Parathyroid adenoma (tissue), 2 donors: Measurements from ENCODE around the gene TACC2.

Source experiments
- H2AFZ ChIP-seq: fragments of 300-600 bp; sonication (generic); one replicate; pipeline ENCODE4 v1.7.0; 2017; ENCODE audit warnings: antibody characterized with exemption, mild to moderate bottlenecking
- H3K27ac ChIP-seq: fragments of 300-600 bp; sonication (generic); one replicate; pipeline ENCODE4 v1.7.0; 2017
- H3K27me3 ChIP-seq: fragments of 300-600 bp; sonication (generic); one replicate; pipeline ENCODE4 v1.7.0; 2017; ENCODE audit warnings: low read length; ENCODE audit not compliant: control insufficient read depth, insufficient read depth
- H3K36me3 ChIP-seq: fragments of 300-600 bp; sonication (generic); one replicate; pipeline ENCODE4 v1.7.0; 2017; ENCODE audit warnings: low read length; ENCODE audit not compliant: control insufficient read depth, insufficient read depth
- H3K4me1 ChIP-seq: fragments of 300-600 bp; sonication (generic); one replicate; pipeline ENCODE4 v1.7.0; 2017; ENCODE audit warnings: control low read depth
- H3K4me2 ChIP-seq: fragments of 300-600 bp; sonication (generic); one replicate; pipeline ENCODE4 v1.7.0; 2017; ENCODE audit warnings: low read length
- H3K4me3 ChIP-seq: fragments of 300-600 bp; sonication (generic); one replicate; pipeline ENCODE4 v1.7.0; 2017; ENCODE audit warnings: low read depth, low read length
- H3K79me2 ChIP-seq: fragments of 300-600 bp; sonication (generic); one replicate; pipeline ENCODE4 v1.7.0; 2017; ENCODE audit warnings: control low read depth
- H3K9ac ChIP-seq: fragments of 300-600 bp; sonication (generic); one replicate; pipeline ENCODE4 v1.7.0; 2017; ENCODE audit warnings: mild to moderate bottlenecking
- H3K9me3 ChIP-seq: fragments of 300-600 bp; sonication (generic); one replicate; pipeline ENCODE4 v1.7.0; 2017; ENCODE audit warnings: low read length; ENCODE audit not compliant: control insufficient read depth
- TF ChIP-seq, protein P1 (sequence below): fragments of 300-600 bp; sonication (generic); IDR thresholded peaks from one replicate; pipeline ENCODE4 v1.7.0; 2017; ENCODE audit warnings: antibody characterized with exemption, mild to moderate bottlenecking
- donor health status: primary hyperparathyroidism.

TACC2 gene

DNA sequence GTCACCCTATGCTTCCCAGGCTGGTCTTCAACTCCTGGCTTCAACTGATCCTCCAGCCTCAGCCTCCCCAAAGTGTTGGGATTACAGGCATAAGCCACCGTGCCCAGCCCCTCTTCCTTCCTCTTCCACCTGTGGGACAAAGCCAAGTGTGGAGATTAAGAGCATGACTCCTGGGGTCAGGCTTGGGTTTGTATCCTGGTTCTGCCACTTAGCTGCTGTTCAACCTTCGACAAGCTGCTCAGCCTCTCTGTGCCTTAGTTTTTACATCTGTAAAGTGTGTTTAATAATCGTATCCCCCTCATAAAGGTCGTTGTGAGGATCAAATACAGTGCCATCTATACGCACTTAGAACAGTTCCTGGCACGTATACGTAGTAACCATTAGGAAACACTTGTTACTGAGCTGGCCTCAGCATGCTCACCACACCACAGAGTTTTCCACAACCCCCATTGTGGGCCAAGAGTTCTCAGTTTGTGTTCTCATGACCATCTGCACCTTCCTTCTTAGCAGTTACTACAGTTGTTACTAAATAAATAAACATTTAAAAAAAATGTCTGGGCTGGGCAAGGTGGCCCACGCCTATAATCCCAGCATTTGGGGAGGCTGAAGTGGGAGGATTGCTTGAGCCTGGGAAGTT, 141.6 kb downstream of the TACC2 start:
- H3K27me3 ChIP-seq = no peaks in the 10 kb centered on the region
- H3K9me3 ChIP-seq = no peaks in the 10 kb centered on the region
- H3K36me3 ChIP-seq = no peaks in the 10 kb centered on the region
- TF ChIP-seq, protein P1, sequence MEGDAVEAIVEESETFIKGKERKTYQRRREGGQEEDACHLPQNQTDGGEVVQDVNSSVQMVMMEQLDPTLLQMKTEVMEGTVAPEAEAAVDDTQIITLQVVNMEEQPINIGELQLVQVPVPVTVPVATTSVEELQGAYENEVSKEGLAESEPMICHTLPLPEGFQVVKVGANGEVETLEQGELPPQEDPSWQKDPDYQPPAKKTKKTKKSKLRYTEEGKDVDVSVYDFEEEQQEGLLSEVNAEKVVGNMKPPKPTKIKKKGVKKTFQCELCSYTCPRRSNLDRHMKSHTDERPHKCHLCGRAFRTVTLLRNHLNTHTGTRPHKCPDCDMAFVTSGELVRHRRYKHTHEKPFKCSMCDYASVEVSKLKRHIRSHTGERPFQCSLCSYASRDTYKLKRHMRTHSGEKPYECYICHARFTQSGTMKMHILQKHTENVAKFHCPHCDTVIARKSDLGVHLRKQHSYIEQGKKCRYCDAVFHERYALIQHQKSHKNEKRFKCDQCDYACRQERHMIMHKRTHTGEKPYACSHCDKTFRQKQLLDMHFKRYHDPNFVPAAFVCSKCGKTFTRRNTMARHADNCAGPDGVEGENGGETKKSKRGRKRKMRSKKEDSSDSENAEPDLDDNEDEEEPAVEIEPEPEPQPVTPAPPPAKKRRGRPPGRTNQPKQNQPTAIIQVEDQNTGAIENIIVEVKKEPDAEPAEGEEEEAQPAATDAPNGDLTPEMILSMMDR = no peak
- H2AFZ ChIP-seq = no peak overlapping the region
- H3K9ac ChIP-seq = no peak overlapping the region
- peaks cover 18% of the 10 kb centered on the region for H3K4me1 ChIP-seq
- no peak overlapping the region for H3K27ac ChIP-seq
- H3K4me2 ChIP-seq = no peak overlapping the region
- no peak overlapping the region for H3K4me3 ChIP-seq
- no peaks in the 10 kb centered on the region for H3K79me2 ChIP-seq

DNA sequence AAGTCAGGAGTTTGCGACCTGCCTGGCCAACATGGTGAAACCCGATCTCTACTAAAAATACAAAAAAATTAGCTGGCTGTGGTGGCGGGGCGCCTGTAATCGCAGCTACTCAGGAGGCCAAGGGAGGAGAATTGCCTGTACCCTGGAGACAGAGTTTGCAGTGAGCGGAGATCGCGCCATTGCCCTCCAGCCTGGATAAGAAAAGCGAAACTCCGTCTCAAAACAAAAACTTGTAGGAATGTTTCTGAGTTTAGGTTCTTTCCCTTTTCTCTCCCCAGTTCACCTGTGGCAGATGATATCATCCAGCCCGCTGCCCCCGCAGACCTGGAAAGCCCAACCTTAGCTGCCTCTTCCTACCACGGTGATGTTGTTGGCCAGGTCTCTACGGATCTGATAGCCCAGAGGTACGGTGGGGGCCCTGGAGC, 143.4 kb downstream of the TACC2 start:
- Histone ChIP-seq H3K4me1 (peaks cover 18% of the 10 kb centered on the region), H3K27me3 (no peaks in the 10 kb centered on the region), H3K36me3 (no peaks in the 10 kb centered on the region), H3K27ac (peak overlapping the region; percentile 64), H3K9me3 (no peaks in the 10 kb centered on the region), H3K79me2 (no peaks in the 10 kb centered on the region), H3K4me3 (peak overlapping the region; percentile 33), H3K4me2 (peak overlapping the region; percentile 74), H2AFZ (peak overlapping the region; percentile 52), H3K9ac (no peak overlapping the region)
- TF ChIP-seq, protein P1 = no peak

DNA sequence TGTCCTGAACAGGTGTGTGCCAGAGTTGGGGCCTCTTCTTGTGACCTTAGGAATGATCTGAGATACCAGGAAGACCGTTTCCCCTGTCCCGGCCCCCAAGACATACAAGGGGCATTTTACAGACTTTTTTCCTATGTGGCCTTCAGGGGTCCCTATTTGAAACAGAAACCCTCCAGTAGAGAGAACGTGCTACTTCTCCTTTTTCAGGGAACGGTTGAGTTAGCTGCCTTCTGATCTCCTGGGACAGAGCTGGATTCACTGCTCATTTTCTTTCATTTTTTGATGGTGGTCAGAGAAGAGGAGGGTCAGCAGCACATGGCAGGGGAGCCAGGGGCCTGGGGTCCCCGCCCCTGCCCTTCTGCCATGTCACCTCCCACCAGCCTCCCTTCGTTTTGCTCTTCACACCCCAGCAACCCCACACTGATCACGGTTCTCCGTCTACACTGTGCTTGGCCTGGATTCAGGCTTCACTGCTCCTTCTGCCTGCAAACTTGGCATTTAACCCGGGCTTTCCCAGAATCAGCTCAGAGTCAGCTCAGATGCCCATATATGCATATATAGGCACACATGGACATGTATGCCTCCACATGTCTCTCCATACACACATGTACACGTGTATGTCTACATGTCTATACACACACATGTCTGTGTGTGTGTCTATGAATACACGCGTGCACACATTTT, 144.1 kb downstream of the TACC2 start:
- Histone ChIP-seq H3K79me2 (no peaks in the 10 kb centered on the region), H3K4me3 (peak overlapping the region; percentile 33), H3K4me2 (peak overlapping the region; percentile 74), H3K9me3 (no peaks in the 10 kb centered on the region), H3K27ac (peak overlapping the region; percentile 64), H3K27me3 (no peaks in the 10 kb centered on the region), H3K9ac (no peak overlapping the region), H3K4me1 (peaks cover 18% of the 10 kb centered on the region), H3K36me3 (no peaks in the 10 kb centered on the region), H2AFZ (peak overlapping the region; percentile 52)
- TF ChIP-seq, protein P1 = no peak

DNA sequence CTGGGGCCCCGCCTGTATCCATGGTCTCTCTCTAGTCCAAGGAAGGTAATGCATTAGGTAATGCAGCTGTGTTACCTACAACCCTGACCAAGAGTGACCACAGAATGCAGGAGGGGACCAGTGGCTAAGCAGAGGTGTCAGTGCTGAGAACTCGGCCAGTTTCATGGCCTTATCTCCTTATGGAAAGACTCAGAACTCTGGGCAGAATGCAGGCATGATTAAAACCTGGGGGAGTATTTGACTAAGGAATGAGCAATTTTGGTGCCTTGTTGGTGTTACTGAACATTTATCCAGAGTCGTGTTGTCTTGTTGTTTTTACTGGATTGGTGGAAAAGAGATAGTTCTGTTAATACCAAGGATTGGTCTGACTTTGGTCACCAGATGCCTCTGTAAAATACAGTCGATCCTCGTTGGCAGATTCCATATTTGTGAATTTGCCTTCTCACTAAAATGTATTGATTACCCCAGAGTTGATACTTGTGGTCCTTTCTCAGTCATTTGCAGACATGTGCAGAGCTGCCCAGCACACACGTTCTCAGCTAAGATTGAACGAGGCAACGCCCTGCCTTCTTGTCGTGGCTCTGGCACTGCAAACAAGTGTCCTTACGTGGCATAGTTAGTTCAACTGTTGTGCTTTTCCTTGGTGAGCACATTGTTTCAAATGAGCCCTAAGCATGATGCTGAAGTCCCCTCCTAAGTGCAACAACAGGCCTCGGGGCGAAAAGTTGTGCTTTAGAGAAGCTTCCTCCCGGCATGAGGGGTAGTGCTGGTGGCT, 146.5 kb downstream of the TACC2 start:
- TF ChIP-seq, protein P1 = no peak
- Histone ChIP-seq H3K27ac (no peak overlapping the region), H2AFZ (no peak overlapping the region), H3K4me3 (no peak overlapping the region), H3K79me2 (no peaks in the 10 kb centered on the region), H3K9me3 (no peaks in the 10 kb centered on the region), H3K9ac (no peak overlapping the region), H3K27me3 (no peaks in the 10 kb centered on the region), H3K4me1 (peaks cover 40% of the 10 kb centered on the region), H3K36me3 (no peaks in the 10 kb centered on the region), H3K4me2 (no peak overlapping the region)
